GM12878 (cell line): ENCODE measurements around the gene RNF31. TPM values are rescaled to one million over a fixed set of nuclear protein-coding genes. Genes with fewer than 3 reads are reported as not detected.
A peak's percentile ranks its signal among the peaks of the same experiment; 100 is the strongest.

Source experiments
- ATF3 ChIP-seq: IDR thresholded peaks from 2 replicates; pipeline ENCODE4 v1.6.1; 2011; ENCODE audit warnings: low read depth, mild to moderate bottlenecking, low read length, moderate library complexity, borderline replicate concordance; ENCODE audit errors: extremely low read depth
- ATF7 ChIP-seq: fragments of 450-650 bp; IDR thresholded peaks from 2 replicates; pipeline ENCODE4 v1.6.1; 2016; ENCODE audit warnings: low read depth, mild to moderate bottlenecking
- CBFB ChIP-seq: IDR thresholded peaks from 2 replicates; pipeline ENCODE4 v1.6.1; 2016; ENCODE audit warnings: antibody characterized with exemption, low read depth
- CHD2 ChIP-seq: IDR thresholded peaks from 2 replicates; pipeline ENCODE4 v1.6.1; 2011; ENCODE audit warnings: low read depth, low read length, improper control_type of control experiment, borderline replicate concordance
- CREB1 ChIP-seq: IDR thresholded peaks from 2 replicates; pipeline ENCODE4 v1.6.1; 2012; ENCODE audit warnings: low read depth, mild to moderate bottlenecking, inconsistent platforms
- CREM ChIP-seq: IDR thresholded peaks from 2 replicates; pipeline ENCODE4 v1.6.1; 2014; ENCODE audit warnings: antibody characterized with exemption, low read depth
- GATAD2B ChIP-seq: fragments of 450-650 bp; conservative IDR thresholded peaks from 2 replicates; pipeline ENCODE4 v1.6.1; 2017; ENCODE audit warnings: low read depth, mild to moderate bottlenecking, moderate library complexity
- HCFC1 ChIP-seq: fragments of 150-350 bp; IDR thresholded peaks from 2 replicates; pipeline ENCODE4 v1.6.1; 2014; ENCODE audit warnings: low read length
- HDAC6 ChIP-seq: fragments of 200-600 bp; sonication (generic); IDR thresholded peaks from one replicate; pipeline ENCODE4 v1.8.0; 2017; ENCODE audit warnings: antibody characterized with exemption; ENCODE audit not compliant: unreplicated experiment
- IKZF1 ChIP-seq: fragments of 450-650 bp; conservative IDR thresholded peaks from 2 replicates; pipeline ENCODE4 v1.6.1; 2017; ENCODE audit warnings: antibody characterized with exemption, mild to moderate bottlenecking
- IRF4 ChIP-seq: IDR thresholded peaks from 2 replicates; pipeline ENCODE4 v1.6.1; 2011; ENCODE audit warnings: low read depth, low read length
- JUNB ChIP-seq: IDR thresholded peaks from 2 replicates; pipeline ENCODE4 v1.6.1; 2016; ENCODE audit warnings: antibody characterized with exemption, mild to moderate bottlenecking
- JUND ChIP-seq: IDR thresholded peaks from 2 replicates; pipeline ENCODE4 v1.6.1; 2012; ENCODE audit warnings: low read depth, mild to moderate bottlenecking, low read length, improper control_type of control experiment, moderate library complexity
- MYC ChIP-seq: IDR thresholded peaks from 2 replicates; pipeline ENCODE4 v1.6.1; 2011; ENCODE audit warnings: mild to moderate bottlenecking, low read length, moderate library complexity, inconsistent platforms; ENCODE audit not compliant: insufficient read depth, insufficient replicate concordance, insufficient read length, severe bottlenecking
- PAX5 ChIP-seq: IDR thresholded peaks from 2 replicates; pipeline ENCODE4 v1.6.1; 2011; ENCODE audit warnings: low read depth, low read length, borderline replicate concordance
- PKNOX1 ChIP-seq: fragments of 450-650 bp; IDR thresholded peaks from 2 replicates; pipeline ENCODE4 v1.6.1; 2016; ENCODE audit warnings: mild to moderate bottlenecking
- PML ChIP-seq: IDR thresholded peaks from 2 replicates; pipeline ENCODE4 v1.6.1; 2012; ENCODE audit warnings: low read length, inconsistent platforms
- POLR2AphosphoS2 ChIP-seq: IDR thresholded peaks from 2 replicates; pipeline ENCODE4 v1.6.1; 2011; ENCODE audit warnings: low read depth, mild to moderate bottlenecking, low read length, improper control_type of control experiment, moderate library complexity
- RB1 ChIP-seq: fragments of 450-650 bp; formaldehyde crosslinking; IDR thresholded peaks from 2 replicates; pipeline ENCODE4 v1.6.1; 2017; ENCODE audit warnings: mild to moderate bottlenecking, borderline replicate concordance
- RELA ChIP-seq: fragments of 450-650 bp; IDR thresholded peaks from 2 replicates; pipeline ENCODE4 v1.8.0; 2014; ENCODE audit warnings: borderline replicate concordance; ENCODE audit not compliant: partially characterized antibody
- SIN3A ChIP-seq: IDR thresholded peaks from 2 replicates; pipeline ENCODE4 v1.6.1; 2012; ENCODE audit warnings: low read depth, low read length, improper control_type of control experiment
- SMAD5 ChIP-seq: IDR thresholded peaks from 2 replicates; pipeline ENCODE4 v1.6.1; 2016; ENCODE audit warnings: antibody characterized with exemption, low read depth
- SRF ChIP-seq, 2 experiments: IDR thresholded peaks; 2 replicates each; pipeline ENCODE4 v1.6.1; 2011; ENCODE audit warnings: low read depth in 2 of 2, low read length in 2 of 2, mild to moderate bottlenecking in 1 of 2, moderate library complexity in 1 of 2
- STAT3 ChIP-seq: IDR thresholded peaks from 2 replicates; pipeline ENCODE4 v1.6.1; 2011; ENCODE audit warnings: low read depth, low read length, improper control_type of control experiment
- SUPT20H ChIP-seq: IDR thresholded peaks from 2 replicates; pipeline ENCODE4 v1.6.1; 2011; ENCODE audit warnings: low read depth, mild to moderate bottlenecking, low read length, moderate library complexity, borderline replicate concordance; ENCODE audit not compliant: control insufficient read depth
- TAF1 ChIP-seq: IDR thresholded peaks from 2 replicates; pipeline ENCODE4 v1.6.1; 2011; ENCODE audit warnings: mild to moderate bottlenecking, low read depth, low read length, borderline replicate concordance
- TCF7 ChIP-seq: IDR thresholded peaks from 2 replicates; pipeline ENCODE4 v1.6.1; 2014; ENCODE audit warnings: antibody characterized with exemption, borderline replicate concordance
- ZBTB33 ChIP-seq: fragments of 450-650 bp; IDR thresholded peaks from 2 replicates; pipeline ENCODE4 v1.6.1; 2017; ENCODE audit warnings: mild to moderate bottlenecking
- ZNF217 ChIP-seq: fragments of 450-650 bp; IDR thresholded peaks from 2 replicates; pipeline ENCODE4 v1.6.1; 2017; ENCODE audit warnings: antibody characterized with exemption, mild to moderate bottlenecking
- ZNF622 ChIP-seq: fragments of 450-650 bp; IDR thresholded peaks from 2 replicates; pipeline ENCODE4 v1.6.1; 2017; ENCODE audit warnings: mild to moderate bottlenecking, inconsistent platforms
- polyA plus RNA-seq, 11 experiments: library from polyadenylated mRNA; depleted of rRNA in 4 of 11; unstranded in 6 of 11; stranded (reverse) in 5 of 11; fragments of >200 nt; fragmentation: Nextera tagmentation in 4 of 11; fragmentation: Illumina TruSeq in 1 of 11; extraction: Ambion mirVana in 4 of 11; extraction: Trizol in 1 of 11; gene quantifications; 1 replicate in 1 of 11; 2 replicates in 10 of 11; pipeline versions ENCODE4 v1.2.1 to v1.2.3, GENCODE V29; 2011 to 2016; ENCODE audit warnings: inconsistent platforms in 2 of 11, missing spikeins in 2 of 11, low read depth in 1 of 11
- total RNA-seq, 4 experiments: library from RNA; depleted of rRNA in 3 of 4; stranded (reverse); fragments of >200 nt in 3 of 4; fragmentation: Illumina TruSeq in 1 of 4; extraction: Trizol in 1 of 4; gene quantifications; 2 replicates each; pipeline versions ENCODE4 v1.2.1 to v1.2.3, GENCODE V29; 2013 to 2021

Gene RNF31
- total and polyA plus RNA-seq, 10 of the 15 experiments (the other 5 are each of a cell fraction or from before 2014, with no cell fraction given): 8.5 to 92.7 (median 52.0) TPM

- TF ChIP-seq RELA (peak; percentile 79), CREB1 (no peak), JUND (no peak), SRF (IDR thresholded peaks at IDR 0.05; ENCODE audit: low read depth in 2 of 2, low read length in 2 of 2) (0 out of 4 replicates have a peak, but pooled peaks of 1 of the 2 experiments have one; percentile 63), PML (no peak; the same call in 1 of the 2 replicates), SMAD5 (peak; percentile 2; the same call in 1 of the 2 replicates), MYC (no peak), TAF1 (peak; percentile 63; the same call in 1 of the 2 replicates), ATF3 (no peak), HCFC1 (0 out of 2 replicates have a peak, but pooled peaks have one; percentile 17), CHD2 (peak; percentile 62; the same call in 1 of the 2 replicates), CBFB (no peak), SIN3A (no peak), ZNF217 (peak; percentile 37; the same call in 1 of the 2 replicates), PKNOX1 (no peak), SUPT20H (no peak), GATAD2B (peak; percentile 97), CREM (no peak), ZBTB33 (no peak), ATF7 (no peak), STAT3 (no peak), ZNF622 (no peak), TCF7 (no peak), IKZF1 (peak; percentile 64), JUNB (no peak), POLR2AphosphoS2 (0 out of 2 replicates have a peak, but pooled peaks have one; percentile 42), RB1 (peak; percentile 41; the same call in 1 of the 2 replicates), HDAC6 (no peak), PAX5 (0 out of 2 replicates have a peak, but pooled peaks have one; percentile 11), IRF4 (no peak)
Measured at GRCh38 chr14:24135834-24136683, 11.2 kb upstream of the RNF31 start, which contains the start of gene PSME1 (continued).
